HCT116 (cell line): Measurements from ENCODE around the gene GNB1L. TPM values are rescaled to one million over a fixed set of nuclear protein-coding genes. Genes with fewer than 3 reads are reported as not detected.

ENCODE experiments used
- ATAC-seq: fragments of 200-7000 bp; cut with Tn5 transposase; 2 replicates; pipeline ENCODE4 v1.9.1; 2020; ENCODE audit warnings: mild to moderate bottlenecking, moderate library complexity
- BruUV-seq: library from RNA; stranded (reverse); fragments of 400-500 nt; replicated peaks from 2 replicates; lab custom pipeline; 2021; lab: Mats Ljungman, UMichigan
- CTCF ChIA-PET: fragments of 300-600 bp; sonication (Branson Sonifier 250); formaldehyde crosslinking; loops from one replicate; lab custom pipeline; 2021; ENCODE audit warnings: antibody characterized with exemption; lab: Charles Lee
- POLR2A ChIA-PET: fragments of 300-600, 350-600 bp; sonication (Branson Sonifier 250); formaldehyde crosslinking; loops from one replicate; lab custom pipeline; 2021; ENCODE audit warnings: antibody characterized with exemption; lab: Charles Lee
- RAD21 ChIA-PET, 2 experiments: fragments of 300-600 bp; sonication (Branson Sonifier 250); formaldehyde crosslinking; loops; one replicate each; lab custom pipeline; 2023; ENCODE audit warnings: low total read pairs in 2 of 2; ENCODE audit not compliant: uncharacterized antibody in 2 of 2, unreplicated experiment in 2 of 2, low non-redundant PET in 1 of 2; lab: Charles Lee
- DNase-seq: peaks from one replicate; pipeline ENCODE4 v3.0.0-alpha.2; 2010; ENCODE audit warnings: low read depth, low spot score
- H2AFZ ChIP-seq: fragments of 200-600 bp; shearing (Covaris generic), sonication (generic); 2 replicates; pipeline ENCODE4 v1.6.1; 2017; ENCODE audit warnings: low read depth, mixed run types, mixed read lengths, antibody characterized with exemption, low read length; ENCODE audit not compliant: poor library complexity, severe bottlenecking
- H3K27ac ChIP-seq: 2 replicates; pipeline ENCODE4 v1.5.1; 2012; ENCODE audit warnings: low read depth, low read length
- H3K27me3 ChIP-seq: fragments of 200-600 bp; sonication (generic); 2 replicates; pipeline ENCODE4 v1.6.1; 2016; ENCODE audit warnings: mixed run types, low read length, mixed read lengths; ENCODE audit not compliant: insufficient read depth
- H3K36me3 ChIP-seq, 2 experiments: fragments of 200-500 bp in 1 of 2; fragments of 200-600 bp in 1 of 2; sonication (Bioruptor generic) in 1 of 2; sonication (generic) in 1 of 2; 2 replicates each; pipeline versions ENCODE4 v1.5.1 to v1.6.1; 2014 to 2016; ENCODE audit warnings: low read length in 2 of 2, inconsistent platforms in 1 of 2, mixed read lengths in 1 of 2, mixed run types in 1 of 2; ENCODE audit not compliant: insufficient read depth in 2 of 2, control insufficient read depth in 1 of 2
- H3K4me1 ChIP-seq, 2 experiments: fragments of 200-600 bp in 1 of 2; sonication (generic) in 1 of 2; 2 replicates each; pipeline versions ENCODE4 v1.5.1 to v1.6.1; 2012 to 2017; ENCODE audit warnings: low read length in 2 of 2, inconsistent platforms in 1 of 2, mild to moderate bottlenecking in 1 of 2, mixed read lengths in 1 of 2, mixed run types in 1 of 2, moderate library complexity in 1 of 2; ENCODE audit not compliant: insufficient read depth in 2 of 2, control insufficient read depth in 1 of 2
- H3K4me2 ChIP-seq: fragments of 200-600 bp; sonication (generic); 2 replicates; pipeline ENCODE4 v1.6.1; 2017; ENCODE audit warnings: mixed run types, low read length, mixed read lengths
- H3K4me3 ChIP-seq, 2 experiments: fragments of 200-600 bp in 1 of 2; sonication (generic) in 1 of 2; replicated peaks in 1 of 2; 2 replicates each; pipeline ENCODE4 v1.5.1; 2011 to 2016; ENCODE audit warnings: low read length in 2 of 2, control low read depth in 1 of 2, low read depth in 1 of 2, mild to moderate bottlenecking in 1 of 2, mixed read lengths in 1 of 2, mixed run types in 1 of 2
- H3K79me2 ChIP-seq: fragments of 200-600 bp; sonication (generic); 2 replicates; pipeline ENCODE4 v1.6.1; 2017; ENCODE audit warnings: mild to moderate bottlenecking, mixed run types, low read length, moderate library complexity, mixed read lengths; ENCODE audit not compliant: insufficient read depth
- H3K9ac ChIP-seq: fragments of 200-600 bp; sonication (generic); 2 replicates; pipeline ENCODE4 v1.6.1; 2016; ENCODE audit warnings: low read length, mixed read lengths
- H3K9me2 ChIP-seq: fragments of 200-600 bp; sonication (generic), shearing (Covaris generic); 2 replicates; pipeline ENCODE4 v1.6.1; 2017; ENCODE audit warnings: mixed run types, mild to moderate bottlenecking, moderate library complexity; ENCODE audit not compliant: insufficient read depth
- H3K9me3 ChIP-seq, 2 experiments: fragments of 200-500 bp in 1 of 2; fragments of 200-600 bp in 1 of 2; sonication (Bioruptor generic) in 1 of 2; sonication (generic) in 1 of 2; 2 replicates each; pipeline ENCODE4 v1.6.1; 2014 to 2017; ENCODE audit warnings: low read length in 2 of 2, mixed read lengths in 2 of 2, inconsistent platforms in 1 of 2, low read depth in 1 of 2, mild to moderate bottlenecking in 1 of 2, mixed run types in 1 of 2, moderate library complexity in 1 of 2; ENCODE audit not compliant: control insufficient read depth in 1 of 2, insufficient read depth in 1 of 2
- H4K20me1 ChIP-seq: fragments of 200-600 bp; sonication (generic), shearing (Covaris generic); 2 replicates; pipeline ENCODE4 v1.6.1; 2017; ENCODE audit warnings: mixed run types, mild to moderate bottlenecking, moderate library complexity; ENCODE audit not compliant: insufficient read depth
- CBX3 ChIP-seq: IDR thresholded peaks from 2 replicates; pipeline ENCODE4 v1.6.1; 2012; ENCODE audit warnings: low read depth
- CEBPB ChIP-seq: IDR thresholded peaks from 2 replicates; pipeline ENCODE4 v1.6.1; 2012; ENCODE audit warnings: low read depth
- CTCF ChIP-seq, 3 experiments: fragments of 200-600 bp in 1 of 3; sonication (generic) in 1 of 3; IDR thresholded peaks in 2 of 3; conservative IDR thresholded peaks in 1 of 3; 2 replicates each; pipeline ENCODE4 v1.5.1; 2012 to 2017; ENCODE audit warnings: low read depth in 2 of 3, low read length in 2 of 3, antibody characterized with exemption in 1 of 3, borderline replicate concordance in 1 of 3, control low read depth in 1 of 3, mild to moderate bottlenecking in 1 of 3, mixed read lengths in 1 of 3, mixed run types in 1 of 3, moderate library complexity in 1 of 3; ENCODE audit not compliant: insufficient read depth in 1 of 3
- EGR1 ChIP-seq: IDR thresholded peaks from 2 replicates; pipeline ENCODE4 v1.6.1; 2012; ENCODE audit warnings: low read depth
- ELF1 ChIP-seq: IDR thresholded peaks from 2 replicates; pipeline ENCODE4 v1.6.1; 2012; ENCODE audit warnings: low read depth, borderline replicate concordance
- FOSL1 ChIP-seq: IDR thresholded peaks from 2 replicates; pipeline ENCODE4 v1.6.1; 2012; ENCODE audit warnings: low read depth
- MAX ChIP-seq: IDR thresholded peaks from 2 replicates; pipeline ENCODE4 v1.6.1; 2012
- POLR2A ChIP-seq: IDR thresholded peaks from 2 replicates; pipeline ENCODE4 v1.7.0; 2011; ENCODE audit warnings: borderline replicate concordance; ENCODE audit not compliant: insufficient read depth, insufficient read length; ENCODE audit errors: extremely low read depth
- REST ChIP-seq: IDR thresholded peaks from 2 replicates; pipeline ENCODE4 v1.6.1; 2012; ENCODE audit warnings: low read depth
- SP1 ChIP-seq: IDR thresholded peaks from 2 replicates; pipeline ENCODE4 v1.6.1; 2012; ENCODE audit warnings: low read depth
- TCF7L2 ChIP-seq: IDR thresholded peaks from 2 replicates; pipeline ENCODE4 v1.7.0; 2011; ENCODE audit warnings: borderline replicate concordance, inconsistent platforms; ENCODE audit not compliant: insufficient read depth, insufficient read length; ENCODE audit errors: extremely low read depth
- ZNF274 ChIP-seq: fragments of 200-500 bp; sonication (Bioruptor generic); IDR thresholded peaks from 2 replicates; pipeline ENCODE4 v1.6.1; 2014; ENCODE audit warnings: mild to moderate bottlenecking, low read depth, low read length, inconsistent platforms
- intact Hi-C: fragments of 100-400 bp; cut with micrococcal nuclease; formaldehyde crosslinking; loops from 2 replicates; pipeline ENCODE4 v1.10.0; 2022
- total RNA-seq: library from RNA; stranded (reverse); gene quantifications from one replicate; pipeline ENCODE4 v1.2.1, GENCODE V29; 2021; ENCODE audit not compliant: unreplicated experiment
- TF ChIP-seq, protein P1 (sequence below): IDR thresholded peaks from 2 replicates; pipeline ENCODE4 v1.6.1; 2011; ENCODE audit warnings: mild to moderate bottlenecking, low read length, moderate library complexity; ENCODE audit not compliant: insufficient replicate concordance; ENCODE audit errors: extremely low read depth

GNB1L gene
- total RNA-seq, 1 experiment from 2014 or later: 12.1 TPM

DNA sequence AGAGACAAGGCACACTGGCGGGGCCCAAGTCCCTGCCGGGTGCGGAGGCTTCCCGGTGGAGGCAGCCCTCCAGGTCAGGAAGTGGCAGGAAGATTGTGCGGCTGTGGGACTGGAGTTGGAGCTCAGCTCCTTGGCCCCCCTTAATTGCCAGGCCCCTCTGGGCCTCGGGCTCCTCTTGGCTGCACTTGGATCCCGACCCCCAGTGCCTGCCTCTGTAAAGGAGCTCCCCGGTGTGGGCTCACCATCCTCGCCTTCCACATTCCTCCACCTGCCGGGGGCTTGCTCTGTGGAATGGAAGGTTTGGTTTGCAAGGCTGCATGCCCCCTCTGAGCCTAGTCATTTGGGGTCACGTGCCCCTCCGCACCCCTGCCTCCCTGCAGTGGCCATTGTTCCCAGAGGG, 48.8 kb upstream of the GNB1L start:
- ATAC-seq (no peak), DNase-seq (no peak)
- intact Hi-C loops: no loop called here
- no peak overlapping the region for H3K4me3 ChIP-seq
- no peak overlapping the region for H3K4me2 ChIP-seq
- ChIA-PET RAD21 (interaction anchor here in 1 of 2 experiments (0.9 kb wide), 1 partner anchor 173 kb away, joined by 3 read pairs; no protein-coding TSS in a partner anchor), CTCF (no interaction called here), POLR2A (no interaction called here)
- no peaks in the 10 kb centered on the region for H3K9me3 ChIP-seq
- H3K36me3 ChIP-seq: no peaks in the 10 kb centered on the region
- no peaks in the 10 kb centered on the region for H4K20me1 ChIP-seq
- H3K27me3 ChIP-seq: no peaks in the 10 kb centered on the region
- no peak overlapping the region for H3K27ac ChIP-seq
- TF ChIP-seq, protein P1, sequence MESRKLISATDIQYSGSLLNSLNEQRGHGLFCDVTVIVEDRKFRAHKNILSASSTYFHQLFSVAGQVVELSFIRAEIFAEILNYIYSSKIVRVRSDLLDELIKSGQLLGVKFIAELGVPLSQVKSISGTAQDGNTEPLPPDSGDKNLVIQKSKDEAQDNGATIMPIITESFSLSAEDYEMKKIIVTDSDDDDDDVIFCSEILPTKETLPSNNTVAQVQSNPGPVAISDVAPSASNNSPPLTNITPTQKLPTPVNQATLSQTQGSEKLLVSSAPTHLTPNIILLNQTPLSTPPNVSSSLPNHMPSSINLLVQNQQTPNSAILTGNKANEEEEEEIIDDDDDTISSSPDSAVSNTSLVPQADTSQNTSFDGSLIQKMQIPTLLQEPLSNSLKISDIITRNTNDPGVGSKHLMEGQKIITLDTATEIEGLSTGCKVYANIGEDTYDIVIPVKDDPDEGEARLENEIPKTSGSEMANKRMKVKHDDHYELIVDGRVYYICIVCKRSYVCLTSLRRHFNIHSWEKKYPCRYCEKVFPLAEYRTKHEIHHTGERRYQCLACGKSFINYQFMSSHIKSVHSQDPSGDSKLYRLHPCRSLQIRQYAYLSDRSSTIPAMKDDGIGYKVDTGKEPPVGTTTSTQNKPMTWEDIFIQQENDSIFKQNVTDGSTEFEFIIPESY: no peak
- TF ChIP-seq TCF7L2 (no peak), EGR1 (no peak), CBX3 (no peak), MAX (no peak), ZNF274 (no peak)
- no peak overlapping the region for H2AFZ ChIP-seq
- BruUV-seq: no TSS peak
- no peaks in the 10 kb centered on the region for H3K9me2 ChIP-seq
- H3K9ac ChIP-seq: no peak overlapping the region
- no peaks in the 10 kb centered on the region for H3K79me2 ChIP-seq
- no peaks in the 10 kb centered on the region for H3K4me1 ChIP-seq

GRCh38 chr22:19903031-19903430, 48.4 kb upstream of the GNB1L start:
- H3K4me1 ChIP-seq: no peaks in the 10 kb centered on the region
- intact Hi-C loops: no loop called here
- no peak for TF ChIP-seq REST
- TF ChIP-seq POLR2A: no peak
- TF ChIP-seq CTCF (IDR thresholded peaks at IDR 0.05 in 2 of 3, conservative IDR thresholded peaks at IDR 0.05 in 1 of 3; ENCODE audit: borderline replicate concordance in 1 of 3, insufficient read depth in 1 of 3, low read depth in 2 of 3, low read length in 2 of 3): no peak
- TF ChIP-seq CEBPB: no peak
- no peak for TF ChIP-seq ELF1
- TF ChIP-seq SP1: no peak
- no peak for TF ChIP-seq FOSL1
- H3K9me2 ChIP-seq: no peaks in the 10 kb centered on the region
- no peaks in the 10 kb centered on the region for H3K79me2 ChIP-seq
- no TSS peak for BruUV-seq
- H3K27ac ChIP-seq: no peak overlapping the region
- H3K27me3 ChIP-seq: no peaks in the 10 kb centered on the region
- ChIA-PET POLR2A (no interaction called here), CTCF (no interaction called here), RAD21 (interaction anchor here in 1 of 2 experiments (0.9 kb wide), 1 partner anchor 173 kb away, joined by 3 read pairs; no protein-coding TSS in a partner anchor)
- DNase-seq (no peak), ATAC-seq (no peak)
- no peaks in the 10 kb centered on the region for H3K9me3 ChIP-seq
- no peaks in the 10 kb centered on the region for H3K36me3 ChIP-seq
- no peak overlapping the region for H2AFZ ChIP-seq
- no peak overlapping the region for H3K4me3 ChIP-seq
- no peak overlapping the region for H3K4me2 ChIP-seq
- no peak overlapping the region for H3K9ac ChIP-seq
- H4K20me1 ChIP-seq: no peaks in the 10 kb centered on the region
